ENCODE measurements around the gene IDH1.
"Not testable (repeated sequence)": the region's sequence is repeated elsewhere in the genome, so short reads cannot be mapped to it uniquely, and the experiment has no call there.

IDH1 gene

GRCh38 chr2:208256192-208256782 is 1.4 kb upstream of the IDH1 start:
- DNase-seq: no peak

- DNase-seq: no peak
Measured at GRCh38 chr2:208255557-208256106, 761 bp upstream of the IDH1 start.

GRCh38 chr2:208254118-208254870 is 577 bp downstream of the IDH1 start:
- peak; percentile 19 for DNase-seq

- no peak for DNase-seq
Measured at GRCh38 chr2:208253600-208254117, 1.2 kb downstream of the IDH1 start.

GRCh38 chr2:208252716-208253492 is 2.0 kb downstream of the IDH1 start:
- no peak for DNase-seq

GRCh38 chr2:208251098-208251497 is 3.8 kb downstream of the IDH1 start:
- DNase-seq: no peak

- no peak for DNase-seq
Measured at GRCh38 chr2:208250388-208250787, 4.5 kb downstream of the IDH1 start.

GRCh38 chr2:208249296-208249695 is 5.6 kb downstream of the IDH1 start:
- no peak for DNase-seq

- DNase-seq: no peak
Measured at GRCh38 chr2:208248601-208249000, 6.3 kb downstream of the IDH1 start.

GRCh38 chr2:208245746-208246145 is 9.1 kb downstream of the IDH1 start:
- no peak for DNase-seq

GRCh38 chr2:208244422-208244821 is 10.4 kb downstream of the IDH1 start:
- no peak for DNase-seq

- DNase-seq: no peak
Measured at GRCh38 chr2:208240619-208241209, 14.2 kb downstream of the IDH1 start.

- no peak for DNase-seq
Measured at GRCh38 chr2:208239770-208240493, 14.9 kb downstream of the IDH1 start.

- DNase-seq: no peak
Measured at GRCh38 chr2:208235860-208236259, 19.0 kb downstream of the IDH1 start.

GRCh38 chr2:208234786-208235185 is 20.1 kb downstream of the IDH1 start:
- DNase-seq: no peak

- DNase-seq: no peak
Measured at GRCh38 chr2:208228476-208228875, 26.4 kb downstream of the IDH1 start.

- no peak for DNase-seq
Measured at GRCh38 chr2:208227581-208228232, 27.2 kb downstream of the IDH1 start.

GRCh38 chr2:208224802-208225201 is 30.1 kb downstream of the IDH1 start:
- DNase-seq: no peak

- DNase-seq: no peak
Measured at GRCh38 chr2:208222351-208222750, 32.5 kb downstream of the IDH1 start.

GRCh38 chr2:208221873-208222272 is 33.0 kb downstream of the IDH1 start:
- not testable (repeated sequence) for DNase-seq

GRCh38 chr2:208210688-208211451 is 44.0 kb downstream of the IDH1 start:
- DNase-seq: no peak
